CD4-positive, alpha-beta T cell treated with Interleukin-21 for 1 hour (primary cell): Measurements from ENCODE around the gene SMPD2.

ENCODE experiments used
- DNase-seq: peaks from one replicate; pipeline ENCODE4 v3.0.0-alpha.2; 2020

The SMPD2 gene

GRCh38 chr6:109486068-109486467 is 45.5 kb downstream of the SMPD2 start:
- no peak for DNase-seq

GRCh38 chr6:109488001-109488400 is 47.5 kb downstream of the SMPD2 start:
- DNase-seq, result no peak

- DNase-seq, result no peak
Measured at GRCh38 chr6:109490713-109491112, 50.2 kb downstream of the SMPD2 start.

- DNase-seq, result peak; percentile 40
Measured at GRCh38 chr6:109491207-109491938, 50.8 kb downstream of the SMPD2 start.
